Breast epithelium (tissue), 3 donors: ENCODE results near the gene FSTL3.

Experiments
- POLR2AphosphoS5 ChIP-seq, 3 donors: sonication (generic); formaldehyde crosslinking; IDR thresholded peaks; one replicate each; pipeline ENCODE4 v1.6.1; 2017; ENCODE audit warnings: antibody characterized with exemption in 3 of 3
- TF ChIP-seq, protein P1 (sequence below), 3 donors: fragments of 450-650 bp; IDR thresholded peaks; one replicate each; pipeline ENCODE4 v1.5.1; 2016 to 2017; ENCODE audit warnings: antibody characterized with exemption in 3 of 3, mild to moderate bottlenecking in 3 of 3, moderate library complexity in 3 of 3

GRCh38 chr19:728011-728410, 51.8 kb downstream of the FSTL3 start:
- TF ChIP-seq, protein P1, sequence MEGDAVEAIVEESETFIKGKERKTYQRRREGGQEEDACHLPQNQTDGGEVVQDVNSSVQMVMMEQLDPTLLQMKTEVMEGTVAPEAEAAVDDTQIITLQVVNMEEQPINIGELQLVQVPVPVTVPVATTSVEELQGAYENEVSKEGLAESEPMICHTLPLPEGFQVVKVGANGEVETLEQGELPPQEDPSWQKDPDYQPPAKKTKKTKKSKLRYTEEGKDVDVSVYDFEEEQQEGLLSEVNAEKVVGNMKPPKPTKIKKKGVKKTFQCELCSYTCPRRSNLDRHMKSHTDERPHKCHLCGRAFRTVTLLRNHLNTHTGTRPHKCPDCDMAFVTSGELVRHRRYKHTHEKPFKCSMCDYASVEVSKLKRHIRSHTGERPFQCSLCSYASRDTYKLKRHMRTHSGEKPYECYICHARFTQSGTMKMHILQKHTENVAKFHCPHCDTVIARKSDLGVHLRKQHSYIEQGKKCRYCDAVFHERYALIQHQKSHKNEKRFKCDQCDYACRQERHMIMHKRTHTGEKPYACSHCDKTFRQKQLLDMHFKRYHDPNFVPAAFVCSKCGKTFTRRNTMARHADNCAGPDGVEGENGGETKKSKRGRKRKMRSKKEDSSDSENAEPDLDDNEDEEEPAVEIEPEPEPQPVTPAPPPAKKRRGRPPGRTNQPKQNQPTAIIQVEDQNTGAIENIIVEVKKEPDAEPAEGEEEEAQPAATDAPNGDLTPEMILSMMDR (IDR thresholded peaks at IDR 0.05): no peak
- peak in 2 of 3 donors; percentile 59 to 71 for TF ChIP-seq POLR2AphosphoS5 (IDR thresholded peaks at IDR 0.05)
